Naive thymus-derived CD4-positive, alpha-beta T cell (primary cell): ENCODE measurements around the gene CERS6. TPM values are rescaled to one million over a fixed set of nuclear protein-coding genes. Genes with fewer than 3 reads are reported as not detected.

Experiments
- ATAC-seq: fragments of 150-1000 bp; cut with Tn5 transposase; 2 replicates; pipeline ENCODE4 v1.10.0; 2021; ENCODE audit warnings: mild to moderate bottlenecking, moderate library complexity
- CTCF ChIA-PET: fragments of 350-600 bp; sonication (Branson Sonifier 250); formaldehyde crosslinking; loops from one replicate; lab custom pipeline; 2021; ENCODE audit warnings: antibody characterized with exemption; lab: Charles Lee
- POLR2A ChIA-PET: fragments of 350-600 bp; sonication (Branson Sonifier 250); formaldehyde crosslinking; loops from one replicate; lab custom pipeline; 2021; ENCODE audit warnings: antibody characterized with exemption, inconsistent platforms; lab: Charles Lee
- DNase-seq, 9 donors: peaks; one replicate each; pipeline versions ENCODE4 v3.0.0 to v3.0.0-alpha.2; 2020 to 2022; ENCODE audit warnings: mixed read lengths in 1 of 9
- H3K27ac ChIP-seq: one replicate; pipeline ENCODE4 v1.7.0; 2013; ENCODE audit warnings: mild to moderate bottlenecking, low read depth, low read length, moderate library complexity
- H3K27me3 ChIP-seq, 2 donors: one replicate each; pipeline ENCODE4 v1.7.0; 2013; ENCODE audit warnings: low read length in 2 of 2, mild to moderate bottlenecking in 2 of 2, moderate library complexity in 2 of 2; ENCODE audit not compliant: control insufficient read depth in 2 of 2, insufficient read depth in 2 of 2
- H3K36me3 ChIP-seq, 3 experiments: 1 replicate in 2 of 3; 2 replicates in 1 of 3; pipeline ENCODE4 v1.7.0; 2013; ENCODE audit warnings: low read length in 3 of 3, mild to moderate bottlenecking in 3 of 3, moderate library complexity in 1 of 3; ENCODE audit not compliant: insufficient read depth in 3 of 3, control insufficient read depth in 2 of 3
- H3K4me1 ChIP-seq, 2 donors: one replicate each; pipeline ENCODE4 v1.7.0; 2013; ENCODE audit warnings: low read length in 2 of 2, mild to moderate bottlenecking in 2 of 2, moderate library complexity in 1 of 2; ENCODE audit not compliant: control insufficient read depth in 2 of 2, insufficient read depth in 2 of 2
- H3K4me3 ChIP-seq: 2 replicates; pipeline ENCODE4 v1.7.0; 2013; ENCODE audit warnings: mild to moderate bottlenecking, low read length
- H3K9me3 ChIP-seq, 3 experiments: 1 replicate in 2 of 3; 2 replicates in 1 of 3; pipeline ENCODE4 v1.7.0; 2013; ENCODE audit warnings: low read length in 3 of 3; ENCODE audit not compliant: control insufficient read depth in 2 of 3
- H3K27ac Mint-ChIP-seq, 9 donors: one replicate each; pipeline ENCODE4 v1.8.0; 2020 to 2022; ENCODE audit warnings: mixed read lengths in 9 of 9, mild to moderate bottlenecking in 8 of 9, moderate library complexity in 5 of 9, inconsistent platforms in 2 of 9
- H3K27me3 Mint-ChIP-seq, 5 donors: one replicate each; pipeline ENCODE4 v1.8.0; 2021 to 2022; ENCODE audit warnings: mixed read lengths in 5 of 5, mild to moderate bottlenecking in 1 of 5
- H3K36me3 Mint-ChIP-seq, 5 donors: one replicate each; pipeline ENCODE4 v1.8.0; 2020 to 2022; ENCODE audit warnings: mixed read lengths in 5 of 5, mild to moderate bottlenecking in 3 of 5, inconsistent platforms in 1 of 5
- H3K4me1 Mint-ChIP-seq, 7 donors: one replicate each; pipeline ENCODE4 v1.8.0; 2020 to 2022; ENCODE audit warnings: mixed read lengths in 7 of 7, mild to moderate bottlenecking in 3 of 7, inconsistent platforms in 1 of 7
- H3K4me3 Mint-ChIP-seq, 10 donors: one replicate each; pipeline ENCODE4 v1.8.0; 2020 to 2022; ENCODE audit warnings: mild to moderate bottlenecking in 10 of 10, mixed read lengths in 10 of 10, moderate library complexity in 6 of 10, inconsistent platforms in 2 of 10
- H3K9me3 Mint-ChIP-seq, 11 donors: one replicate each; pipeline ENCODE4 v1.8.0; 2020 to 2022; ENCODE audit warnings: mixed read lengths in 11 of 11, mild to moderate bottlenecking in 4 of 11, inconsistent platforms in 1 of 11, moderate library complexity in 1 of 11
- intact Hi-C, 2 donors: fragments of 100-400 bp; cut with micrococcal nuclease; formaldehyde crosslinking; loops; one replicate each; pipeline ENCODE4 v1.15.1; 2023
- polyA plus RNA-seq, 2 donors: library from polyadenylated mRNA; unstranded; fragments of 300-500 nt; fragmentation: Illumina TruSeq; gene quantifications; one replicate each; pipeline ENCODE4 v1.2.3, GENCODE V29; 2021
- total RNA-seq, 6 experiments: library from RNA in 5 of 6; stranded (reverse) in 5 of 6; gene quantifications; 1 replicate in 5 of 6; 2 replicates in 1 of 6; pipeline ENCODE4 v1.2.3 and lab custom pipeline; 2021 to 2026

The CERS6 gene
- total and polyA plus RNA-seq, 7 experiments from 2014 or later, result 9.1 to 28.4 (median 19.7) TPM

DNA sequence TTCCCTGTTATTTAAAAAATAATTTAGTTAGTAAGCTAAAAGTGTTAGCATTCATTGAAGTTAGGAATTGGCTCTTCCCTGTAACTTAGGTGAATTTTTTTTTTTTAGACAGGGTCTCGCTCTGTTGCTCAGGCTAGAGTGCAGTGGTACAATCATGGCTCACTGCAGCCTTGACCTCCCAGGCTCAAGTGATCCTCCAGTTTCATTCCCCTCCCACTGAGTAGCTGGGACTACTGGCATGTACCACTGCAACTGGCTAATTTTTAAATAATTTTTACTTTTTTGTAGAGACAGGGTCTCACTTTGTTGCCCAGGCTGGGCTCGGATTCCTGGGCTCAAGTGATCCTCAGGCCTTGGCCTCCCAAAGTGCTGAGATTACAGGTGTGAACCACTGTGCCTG lies 66.4 kb downstream of the CERS6 start:
- H3K4me1 Mint-ChIP-seq, result peaks cover 19 to 82% (median 75%) of the 10 kb centered on the region in 7 donors
- no peaks in the 10 kb centered on the region for H3K27me3 ChIP-seq
- no peaks in the 10 kb centered on the region for H3K9me3 ChIP-seq
- no peak for DNase-seq
- ChIA-PET CTCF (no interaction called here), POLR2A (no interaction called here)
- peaks cover 0 to 5% (median 4%) of the 10 kb centered on the region in 5 donors for H3K36me3 Mint-ChIP-seq
- intact Hi-C loops, result no loop called here
- H3K36me3 ChIP-seq, result no peaks in the 10 kb centered on the region
- no peaks in the 10 kb centered on the region for H3K9me3 Mint-ChIP-seq
- H3K27ac ChIP-seq, result no peak overlapping the region
- ATAC-seq, result no peak
- H3K4me3 Mint-ChIP-seq, result no peak overlapping the region
- H3K4me1 ChIP-seq, result peaks cover 0 to 4% of the 10 kb centered on the region in 2 donors
- H3K27ac Mint-ChIP-seq, result peak overlapping the region in 1 of 9 donors; percentile 42
- no peaks in the 10 kb centered on the region for H3K27me3 Mint-ChIP-seq
- H3K4me3 ChIP-seq, result no peak overlapping the region

DNA sequence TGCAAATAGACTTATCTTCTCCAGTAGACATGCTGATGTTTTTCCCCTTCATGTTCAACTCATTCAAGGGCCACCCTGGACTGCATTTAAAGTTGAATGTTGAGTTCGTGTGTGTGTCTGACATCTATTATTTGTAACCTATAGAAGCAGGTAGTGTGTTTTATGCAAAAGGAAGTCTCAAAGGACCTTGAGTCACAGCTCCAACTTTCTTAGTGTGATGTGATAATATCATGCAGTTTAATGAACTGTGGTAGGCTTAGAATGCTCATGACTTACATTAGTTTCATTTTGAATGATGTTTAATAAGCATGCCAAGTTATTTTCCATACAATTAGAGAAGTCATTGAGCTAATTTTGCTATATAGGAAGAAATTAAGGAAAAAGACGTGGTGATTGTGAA lies 67.9 kb downstream of the CERS6 start:
- peak overlapping the region in 3 of 9 donors; percentile 2 to 40 (median 19) for H3K27ac Mint-ChIP-seq
- no peaks in the 10 kb centered on the region for H3K36me3 ChIP-seq

DNA sequence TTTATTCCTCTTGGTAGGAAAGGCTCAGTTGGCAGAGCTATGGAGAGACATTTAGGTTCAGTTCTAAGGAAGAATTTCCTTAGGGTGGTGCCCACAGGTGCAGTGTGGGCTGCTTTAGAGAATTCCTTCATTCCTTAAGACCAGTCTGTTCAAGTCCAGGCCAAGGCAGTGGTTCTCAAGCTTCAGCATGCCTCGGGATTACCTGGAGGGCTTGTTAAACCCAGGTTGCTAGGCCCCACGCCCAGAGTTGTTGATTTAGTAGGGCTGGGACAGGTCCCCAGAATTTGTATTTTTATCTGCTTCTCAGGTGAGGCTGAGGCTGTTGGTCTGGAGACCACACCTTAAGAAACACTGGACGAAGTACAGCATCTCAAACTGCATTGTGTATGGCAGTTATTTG lies 68.9 kb downstream of the CERS6 start:
- H3K36me3 Mint-ChIP-seq, result peaks cover 0 to 5% (median 0%) of the 10 kb centered on the region in 5 donors
- H3K27me3 Mint-ChIP-seq, result no peaks in the 10 kb centered on the region
- H3K27me3 ChIP-seq, result no peaks in the 10 kb centered on the region
- intact Hi-C loops, result no loop called here
- ATAC-seq (no peak), DNase-seq (no peak)
- no peaks in the 10 kb centered on the region for H3K36me3 ChIP-seq
- H3K4me3 ChIP-seq, result no peak overlapping the region
- CTCF ChIA-PET, result no interaction called here
- H3K4me3 Mint-ChIP-seq, result no peak overlapping the region
- peaks cover 0 to 4% of the 10 kb centered on the region in 2 donors for H3K4me1 ChIP-seq
- POLR2A ChIA-PET, result no interaction called here
- H3K27ac ChIP-seq, result no peak overlapping the region
- no peaks in the 10 kb centered on the region for H3K9me3 Mint-ChIP-seq
- peaks cover 15 to 84% (median 76%) of the 10 kb centered on the region in 7 donors for H3K4me1 Mint-ChIP-seq
- H3K9me3 ChIP-seq, result no peaks in the 10 kb centered on the region
- H3K27ac Mint-ChIP-seq, result no peak overlapping the region

More for the DNA sequence above, 67.9 kb downstream of the CERS6 start:
- Mint-ChIP-seq H3K9me3 (no peaks in the 10 kb centered on the region), H3K4me3 (peak overlapping the region in 4 of 10 donors; percentile 10 to 34 (median 12)), H3K4me1 (peaks cover 14 to 81% (median 73%) of the 10 kb centered on the region in 7 donors), H3K27me3 (no peaks in the 10 kb centered on the region), H3K36me3 (peaks cover 0 to 5% (median 4%) of the 10 kb centered on the region in 5 donors)
- POLR2A ChIA-PET, result no interaction called here
- DNase-seq (no peak), ATAC-seq (no peak)
- intact Hi-C loops, result no loop called here
- CTCF ChIA-PET, result no interaction called here
- Histone ChIP-seq H3K4me1 (peaks cover 0 to 4% of the 10 kb centered on the region in 2 donors), H3K9me3 (no peaks in the 10 kb centered on the region), H3K27ac (no peak overlapping the region), H3K4me3 (no peak overlapping the region), H3K27me3 (no peaks in the 10 kb centered on the region)

DNA sequence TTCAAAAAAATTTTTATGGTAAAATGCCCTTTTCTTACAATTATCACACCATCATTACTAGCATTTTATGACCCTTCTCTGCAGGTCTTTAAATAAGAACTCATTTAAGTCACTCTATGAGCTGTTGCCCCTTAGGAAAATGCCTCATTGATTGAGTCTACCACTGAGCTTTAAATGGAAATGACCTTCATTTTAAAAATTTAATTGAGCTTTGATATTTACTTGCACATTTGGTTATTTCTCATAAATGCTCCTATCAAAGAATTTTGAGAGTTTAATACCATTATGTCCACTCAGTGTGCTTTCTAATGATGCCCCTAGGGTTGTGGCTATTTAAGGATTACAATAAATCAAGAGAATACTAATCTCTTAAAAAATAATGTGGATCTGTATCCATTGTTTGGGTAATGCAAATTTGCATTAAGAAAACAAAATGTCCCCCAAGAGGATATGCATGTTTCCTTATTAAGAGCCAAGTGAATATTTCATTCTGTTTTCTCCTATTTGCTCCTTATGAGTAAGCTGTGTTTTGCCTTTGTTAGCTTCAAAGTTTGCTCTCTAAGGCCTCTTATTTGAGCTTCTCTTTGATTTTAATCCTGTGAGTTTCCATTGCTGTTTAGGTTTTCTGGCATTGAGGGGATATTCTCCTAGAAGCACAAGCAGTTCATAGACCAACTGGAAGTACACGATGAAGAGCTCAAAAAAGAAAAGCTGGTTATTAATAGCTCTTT lies 69.8 kb downstream of the CERS6 start:
- peaks cover 17 to 87% (median 80%) of the 10 kb centered on the region in 7 donors for H3K4me1 Mint-ChIP-seq
- Histone ChIP-seq H3K4me3 (no peak overlapping the region), H3K36me3 (no peaks in the 10 kb centered on the region), H3K27me3 (no peaks in the 10 kb centered on the region), H3K27ac (no peak overlapping the region), H3K4me1 (peaks cover 0 to 8% of the 10 kb centered on the region in 2 donors), H3K9me3 (no peaks in the 10 kb centered on the region)
- H3K27ac Mint-ChIP-seq, result peak overlapping the region in 1 of 9 donors; percentile 38
- DNase-seq, result no peak
- H3K9me3 Mint-ChIP-seq, result no peaks in the 10 kb centered on the region
- H3K27me3 Mint-ChIP-seq, result no peaks in the 10 kb centered on the region
- no peak overlapping the region for H3K4me3 Mint-ChIP-seq
- ATAC-seq, result no peak
- POLR2A ChIA-PET, result interaction anchor here (0.9 kb wide), 1 partner anchor 10 kb away, joined by 4 read pairs; no protein-coding TSS in a partner anchor
- intact Hi-C loops, result no loop called here
- peaks cover 0 to 5% (median 0%) of the 10 kb centered on the region in 5 donors for H3K36me3 Mint-ChIP-seq
- CTCF ChIA-PET, result no interaction called here

- Mint-ChIP-seq H3K4me3 (no peak overlapping the region), H3K27ac (no peak overlapping the region), H3K36me3 (peaks cover 0 to 5% (median 0%) of the 10 kb centered on the region in 5 donors), H3K4me1 (peaks cover 17 to 87% (median 80%) of the 10 kb centered on the region in 7 donors), H3K27me3 (no peaks in the 10 kb centered on the region), H3K9me3 (no peaks in the 10 kb centered on the region)
- intact Hi-C loops, result no loop called here
- H3K4me1 ChIP-seq, result peaks cover 0 to 4% of the 10 kb centered on the region in 2 donors
- ChIA-PET CTCF (no interaction called here), POLR2A (interaction anchor here (0.9 kb wide), 1 partner anchor 9 kb away, joined by 4 read pairs; no protein-coding TSS in a partner anchor)
- no peaks in the 10 kb centered on the region for H3K9me3 ChIP-seq
- no peak for ATAC-seq
- no peak for DNase-seq
- no peak overlapping the region for H3K27ac ChIP-seq
- H3K27me3 ChIP-seq, result no peaks in the 10 kb centered on the region
- H3K4me3 ChIP-seq, result no peak overlapping the region
- no peaks in the 10 kb centered on the region for H3K36me3 ChIP-seq
Observed at GRCh38 chr2:168526641-168527040, 70.6 kb downstream of the CERS6 start.

DNA sequence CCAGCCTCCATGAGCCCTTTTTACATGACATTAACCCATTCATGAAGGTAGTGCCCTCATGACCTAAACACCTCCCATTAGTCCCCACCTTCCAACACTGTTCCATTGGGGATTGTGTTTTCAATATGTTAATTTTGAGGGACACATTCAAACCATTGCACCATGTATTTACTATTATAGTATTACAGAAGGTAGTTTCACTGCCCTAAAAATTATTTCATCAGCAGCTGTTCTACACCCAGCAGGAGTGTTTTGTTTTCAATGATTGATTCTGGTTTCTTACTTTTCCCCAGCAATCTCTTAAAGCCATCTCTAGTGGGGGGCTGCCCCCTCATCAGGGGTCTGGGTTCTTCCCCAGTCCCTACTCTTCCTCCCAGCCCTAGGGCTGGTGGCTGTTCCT lies 71.9 kb downstream of the CERS6 start:
- ATAC-seq (no peak), DNase-seq (no peak)
- Histone ChIP-seq H3K27me3 (no peaks in the 10 kb centered on the region), H3K4me1 (peaks cover 0 to 4% of the 10 kb centered on the region in 2 donors), H3K9me3 (no peaks in the 10 kb centered on the region), H3K4me3 (no peak overlapping the region), H3K36me3 (no peaks in the 10 kb centered on the region), H3K27ac (no peak overlapping the region)
- H3K4me1 Mint-ChIP-seq, result peaks cover 20 to 87% (median 79%) of the 10 kb centered on the region in 7 donors
- peak overlapping the region in 1 of 10 donors; percentile 9 for H3K4me3 Mint-ChIP-seq
- H3K9me3 Mint-ChIP-seq, result no peaks in the 10 kb centered on the region
- CTCF ChIA-PET, result no interaction called here
- H3K36me3 Mint-ChIP-seq, result peaks cover 0 to 5% (median 0%) of the 10 kb centered on the region in 5 donors
- POLR2A ChIA-PET, result no interaction called here
- H3K27ac Mint-ChIP-seq, result no peak overlapping the region
- no peaks in the 10 kb centered on the region for H3K27me3 Mint-ChIP-seq
- intact Hi-C loops, result no loop called here
